ENCODE data around the gene TSPAN18.

TSPAN18 gene

GRCh38 chr11:44718057-44718456 is 8.7 kb upstream of the TSPAN18 start:
- TF ChIP-seq POLR2AphosphoS5 (IDR thresholded peaks at IDR 0.05; ENCODE audit: borderline replicate concordance, low read depth, low read length) = no peak
- TF ChIP-seq FOXP2 (optimal IDR thresholded peaks at IDR 0.05; ENCODE audit: control extremely low read depth, extremely low read length, insufficient read depth) = no peak
- no peak for TF ChIP-seq EZH2 (IDR thresholded peaks at IDR 0.05)
- no peak overlapping the region for H3K4me3 ChIP-seq
- no peaks in the 10 kb centered on the region for H3K9me3 ChIP-seq (ENCODE audit: low read depth, low read length)
- no peaks in the 10 kb centered on the region for H3K36me3 ChIP-seq (ENCODE audit: insufficient read depth, low read length)
- no peak for DNase-seq (ENCODE audit: low read depth, low spot score)
- H3K9ac ChIP-seq (ENCODE audit: insufficient read length) = no peak overlapping the region
- no peak overlapping the region for H3K27ac ChIP-seq

- Histone ChIP-seq H3K9me3 (ENCODE audit: low read depth, low read length) (no peaks in the 10 kb centered on the region), H3K27ac (no peak overlapping the region), H3K9ac (ENCODE audit: insufficient read length) (no peak overlapping the region), H3K4me3 (no peak overlapping the region), H3K36me3 (ENCODE audit: insufficient read depth, low read length) (no peaks in the 10 kb centered on the region)
- DNase-seq (ENCODE audit: low read depth, low spot score) = no peak
- TF ChIP-seq FOXP2 (optimal IDR thresholded peaks at IDR 0.05; ENCODE audit: control extremely low read depth, extremely low read length, insufficient read depth) (no peak), POLR2AphosphoS5 (IDR thresholded peaks at IDR 0.05; ENCODE audit: borderline replicate concordance, low read depth, low read length) (no peak), EZH2 (IDR thresholded peaks at IDR 0.05) (no peak)
Measured at GRCh38 chr11:44718612-44719390, 8.0 kb upstream of the TSPAN18 start.

DNA sequence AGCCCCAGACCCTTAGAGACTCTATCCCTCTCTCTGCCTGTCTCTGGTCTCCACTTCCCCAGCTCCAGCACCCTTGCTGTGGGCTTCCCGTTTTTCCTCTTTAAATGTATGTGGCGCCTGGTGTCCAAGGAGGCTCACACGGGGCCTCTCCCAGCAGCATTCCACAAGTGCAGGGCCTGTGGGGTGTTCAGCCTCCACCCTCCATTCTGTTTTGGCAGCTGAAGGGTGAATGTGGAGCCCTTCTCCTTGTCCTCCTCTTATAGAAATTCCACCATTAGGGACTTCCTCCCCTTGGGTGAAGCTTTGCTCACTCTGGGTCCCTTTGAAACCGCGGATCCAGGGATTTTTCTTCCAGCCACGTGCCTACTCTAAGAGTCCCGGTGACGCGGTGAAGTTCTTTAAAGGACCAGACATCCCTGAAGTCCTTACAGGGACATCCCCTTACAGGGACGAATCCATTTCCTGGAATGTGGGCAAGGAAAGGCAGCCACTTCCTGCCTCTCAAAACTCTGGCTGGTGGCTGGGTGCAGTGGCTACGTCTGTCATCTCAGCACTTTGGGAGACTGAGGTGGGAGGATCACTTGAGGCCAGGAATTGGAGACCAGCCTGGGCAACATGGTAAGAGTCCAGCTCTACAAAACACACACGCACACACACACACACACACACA is 1.6 kb upstream of the TSPAN18 start:
- no peak for DNase-seq (ENCODE audit: low read depth, low spot score)
- Histone ChIP-seq H3K9me3 (ENCODE audit: low read depth, low read length) (no peaks in the 10 kb centered on the region), H3K27ac (0 out of 2 replicates have a peak overlapping the region, but pooled peaks have one; percentile 13), H3K36me3 (ENCODE audit: insufficient read depth, low read length) (no peaks in the 10 kb centered on the region), H3K4me3 (no peak overlapping the region), H3K9ac (ENCODE audit: insufficient read length) (no peak overlapping the region)
- no peak for TF ChIP-seq FOXP2 (optimal IDR thresholded peaks at IDR 0.05; ENCODE audit: control extremely low read depth, extremely low read length, insufficient read depth)
- TF ChIP-seq POLR2AphosphoS5 (IDR thresholded peaks at IDR 0.05; ENCODE audit: borderline replicate concordance, low read depth, low read length) = no peak
- TF ChIP-seq EZH2 (IDR thresholded peaks at IDR 0.05) = no peak

DNA sequence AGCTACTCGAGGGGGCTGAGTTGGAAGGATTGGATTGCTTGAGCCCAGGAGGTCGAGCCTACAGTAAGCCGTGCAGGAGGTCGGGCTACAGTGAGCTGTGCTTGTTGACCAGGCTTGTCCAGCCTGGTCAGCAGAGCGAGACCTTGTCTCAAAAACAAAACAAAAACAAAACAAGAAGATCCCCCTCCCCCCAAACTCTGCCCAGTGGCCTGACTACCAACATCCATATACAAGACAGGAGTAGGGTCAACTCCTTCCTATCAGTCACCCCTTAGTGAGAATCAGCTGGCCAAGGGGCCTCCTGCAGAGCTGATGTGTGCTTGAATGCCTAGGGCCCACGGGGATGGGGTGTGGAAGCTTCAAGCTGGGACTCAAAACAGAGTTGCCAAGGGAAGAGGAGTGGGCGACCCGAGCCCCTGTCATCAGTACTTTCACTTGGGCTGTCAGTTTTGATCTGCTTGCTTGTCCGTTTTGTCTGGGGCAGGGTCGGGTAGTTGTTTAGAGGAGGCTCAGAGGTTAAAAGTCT is 942 bp upstream of the TSPAN18 start:
- Histone ChIP-seq H3K4me3 (no peak overlapping the region), H3K9ac (ENCODE audit: insufficient read length) (no peak overlapping the region), H3K27ac (no peak overlapping the region), H3K36me3 (ENCODE audit: insufficient read depth, low read length) (no peaks in the 10 kb centered on the region), H3K9me3 (ENCODE audit: low read depth, low read length) (no peaks in the 10 kb centered on the region)
- no peak for TF ChIP-seq EZH2 (IDR thresholded peaks at IDR 0.05)
- no peak for TF ChIP-seq FOXP2 (optimal IDR thresholded peaks at IDR 0.05; ENCODE audit: control extremely low read depth, extremely low read length, insufficient read depth)
- TF ChIP-seq POLR2AphosphoS5 (IDR thresholded peaks at IDR 0.05; ENCODE audit: borderline replicate concordance, low read depth, low read length) = no peak
- no peak for DNase-seq (ENCODE audit: low read depth, low spot score)

DNA sequence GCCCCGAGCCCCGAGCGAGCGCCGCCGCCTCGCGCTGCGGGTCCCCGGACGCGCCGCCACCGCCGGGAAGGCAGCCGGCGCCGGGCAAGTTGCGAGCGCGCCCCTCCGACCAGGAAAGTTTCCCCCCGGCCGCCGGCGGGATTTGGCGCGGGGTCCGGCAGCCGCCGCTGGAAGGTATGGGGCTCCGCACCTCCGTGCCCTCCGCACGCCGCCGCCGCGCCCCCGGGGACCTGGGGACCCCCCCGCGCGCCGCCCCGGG is 281 bp downstream of the TSPAN18 start:
- peak overlapping the region; percentile 69 for H3K9ac ChIP-seq (ENCODE audit: insufficient read length)

DNA sequence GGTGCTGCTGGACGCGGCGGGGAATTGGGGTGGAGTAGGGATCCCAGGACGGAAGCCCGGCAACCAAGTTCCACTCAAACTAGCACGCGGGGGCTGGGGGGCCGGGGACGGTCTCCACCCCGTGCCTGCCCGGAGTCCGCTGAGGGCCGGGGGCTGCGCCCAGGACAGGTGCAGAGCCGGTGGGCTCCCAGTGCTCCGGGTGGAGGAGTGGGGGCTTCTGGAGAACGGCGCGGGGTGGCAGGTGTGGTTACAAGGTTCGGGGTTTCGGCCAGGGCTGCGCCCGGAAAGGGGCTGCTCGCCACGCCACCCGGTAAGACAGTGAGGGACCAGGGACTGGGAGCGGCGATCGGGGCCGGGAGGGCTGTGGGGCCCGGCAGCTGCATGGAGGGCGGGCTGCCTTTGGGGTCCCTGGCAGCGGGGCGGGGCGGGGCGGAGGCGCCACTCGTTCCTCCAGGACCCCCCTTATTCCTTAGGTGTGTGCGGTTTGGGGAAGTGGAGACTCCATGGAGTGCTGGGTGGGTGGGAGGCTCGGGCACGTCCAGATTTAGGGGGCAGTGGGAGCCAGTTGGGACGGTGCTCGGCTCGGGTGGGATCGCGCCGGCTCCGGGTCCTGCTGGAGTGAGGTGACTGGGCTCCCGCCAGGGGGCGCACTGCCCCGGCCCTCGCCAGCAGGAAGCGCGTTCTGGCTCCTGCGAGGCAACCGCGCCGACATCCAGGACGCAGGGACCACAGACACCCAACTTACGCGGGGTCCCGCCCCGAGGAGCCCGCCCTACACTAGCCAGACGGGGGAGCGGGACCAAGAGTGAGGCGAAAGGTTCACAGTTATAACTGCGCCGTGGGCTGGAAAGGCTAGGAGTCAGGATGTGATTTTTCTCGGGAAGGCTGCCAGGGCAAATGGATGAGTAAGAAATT is 868 bp downstream of the TSPAN18 start:
- no peaks in the 10 kb centered on the region for H3K9me3 ChIP-seq (ENCODE audit: low read depth, low read length)
- TF ChIP-seq POLR2AphosphoS5 (IDR thresholded peaks at IDR 0.05; ENCODE audit: borderline replicate concordance, low read depth, low read length) = no peak
- no peak for TF ChIP-seq FOXP2 (optimal IDR thresholded peaks at IDR 0.05; ENCODE audit: control extremely low read depth, extremely low read length, insufficient read depth)
- no peak for TF ChIP-seq EZH2 (IDR thresholded peaks at IDR 0.05)
- DNase-seq (ENCODE audit: low read depth, low spot score) = no peak
- H3K4me3 ChIP-seq = peak overlapping the region; percentile 92
- H3K27ac ChIP-seq = no peak overlapping the region
- H3K36me3 ChIP-seq (ENCODE audit: insufficient read depth, low read length) = no peaks in the 10 kb centered on the region
- H3K9ac ChIP-seq (ENCODE audit: insufficient read length) = peak overlapping the region; percentile 69

More for the DNA sequence above, 281 bp downstream of the TSPAN18 start:
- no peak overlapping the region for H3K27ac ChIP-seq
- peak overlapping the region; percentile 92 for H3K4me3 ChIP-seq
- no peaks in the 10 kb centered on the region for H3K9me3 ChIP-seq (ENCODE audit: low read depth, low read length)
- no peak for TF ChIP-seq FOXP2 (optimal IDR thresholded peaks at IDR 0.05; ENCODE audit: control extremely low read depth, extremely low read length, insufficient read depth)
- no peak for TF ChIP-seq POLR2AphosphoS5 (IDR thresholded peaks at IDR 0.05; ENCODE audit: borderline replicate concordance, low read depth, low read length)
- no peak for TF ChIP-seq EZH2 (IDR thresholded peaks at IDR 0.05)
- no peaks in the 10 kb centered on the region for H3K36me3 ChIP-seq (ENCODE audit: insufficient read depth, low read length)
- DNase-seq (ENCODE audit: low read depth, low spot score) = no peak

GRCh38 chr11:44728491-44728910 is 1.7 kb downstream of the TSPAN18 start:
- Histone ChIP-seq H3K9me3 (ENCODE audit: low read depth, low read length) (no peaks in the 10 kb centered on the region), H3K9ac (ENCODE audit: insufficient read length) (no peak overlapping the region), H3K4me3 (peak overlapping the region; percentile 92), H3K36me3 (ENCODE audit: insufficient read depth, low read length) (no peaks in the 10 kb centered on the region), H3K27ac (no peak overlapping the region)
- no peak for DNase-seq (ENCODE audit: low read depth, low spot score)
- TF ChIP-seq FOXP2 (optimal IDR thresholded peaks at IDR 0.05; ENCODE audit: control extremely low read depth, extremely low read length, insufficient read depth) (no peak), POLR2AphosphoS5 (IDR thresholded peaks at IDR 0.05; ENCODE audit: borderline replicate concordance, low read depth, low read length) (no peak), EZH2 (IDR thresholded peaks at IDR 0.05) (no peak)

DNA sequence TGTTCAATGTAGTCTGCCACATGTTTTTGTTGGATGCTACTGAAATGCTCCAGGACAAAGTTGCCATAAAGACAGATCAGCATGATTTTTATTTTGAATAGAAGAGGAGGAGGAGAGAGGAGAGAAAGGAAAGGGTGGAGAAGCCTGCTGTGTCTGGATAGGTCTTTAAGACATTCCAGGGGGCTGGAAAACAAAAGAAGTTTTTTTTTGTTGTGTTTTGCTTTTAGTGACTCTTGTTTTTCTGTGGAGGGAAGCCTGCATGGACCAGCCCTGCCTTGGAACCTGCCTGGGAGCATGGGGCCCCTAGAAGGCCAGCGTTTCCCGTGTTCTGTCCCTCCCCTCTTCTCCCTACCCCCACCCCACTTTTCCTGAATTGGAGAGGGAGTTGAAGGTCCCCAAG is 2.3 kb downstream of the TSPAN18 start:
- H3K9me3 ChIP-seq (ENCODE audit: low read depth, low read length) = no peaks in the 10 kb centered on the region
- peak overlapping the region; percentile 55 for H3K27ac ChIP-seq
- H3K9ac ChIP-seq (ENCODE audit: insufficient read length) = no peak overlapping the region
- H3K4me3 ChIP-seq = peak overlapping the region; percentile 55
- TF ChIP-seq EZH2 (IDR thresholded peaks at IDR 0.05) (no peak), FOXP2 (optimal IDR thresholded peaks at IDR 0.05; ENCODE audit: control extremely low read depth, extremely low read length, insufficient read depth) (no peak), POLR2AphosphoS5 (IDR thresholded peaks at IDR 0.05; ENCODE audit: borderline replicate concordance, low read depth, low read length) (no peak)
- no peaks in the 10 kb centered on the region for H3K36me3 ChIP-seq (ENCODE audit: insufficient read depth, low read length)
- DNase-seq (ENCODE audit: low read depth, low spot score) = no peak

Measured in SK-N-MC (cell line).